ENCODE results near the gene GNB1L. TPM values are rescaled to one million over a fixed set of nuclear protein-coding genes. Genes with fewer than 3 reads are reported as not detected.
"Not testable (repeated sequence)": the region's sequence is repeated elsewhere in the genome, so short reads cannot be mapped to it uniquely, and the experiment has no call there.

The GNB1L gene
- total and polyA plus RNA-seq, 7 donors, result 2.5 to 15.0 (median 5.3) TPM

- intact Hi-C loops (cut with DNase I), result no loop called here
- no peak overlapping the region for H3K4me3 ChIP-seq
- H3K27ac ChIP-seq, result peak overlapping the region in 1 of 4 donors; percentile 27
- peaks cover 0 to 5% (median 4%) of the 10 kb centered on the region in 4 donors for H3K36me3 ChIP-seq
- no peak for DNase-seq
- 62 to 84% methylated on average over 12 of the region's 12 CpGs for WGBS, 2 donors
- peaks cover 0 to 19% (median 10%) of the 10 kb centered on the region in 4 donors for H3K4me1 ChIP-seq
- H3K27me3 ChIP-seq, result no peaks in the 10 kb centered on the region
- H3K9me3 ChIP-seq, result no peaks in the 10 kb centered on the region
- TF ChIP-seq CTCF (IDR thresholded peaks at IDR 0.05) (no peak), POLR2A (IDR thresholded peaks at IDR 0.05) (no peak)
These were observed 32.1 kb upstream of the GNB1L start for GRCh38 chr22:19886605-19887255.

GRCh38 chr22:19885841-19886592 is 31.3 kb upstream of the GNB1L start:
- intact Hi-C loops (cut with DNase I), result no loop called here
- Histone ChIP-seq H3K9me3 (no peaks in the 10 kb centered on the region), H3K4me1 (peaks cover 0 to 22% (median 15%) of the 10 kb centered on the region in 4 donors), H3K36me3 (peaks cover 0 to 5% (median 4%) of the 10 kb centered on the region in 4 donors), H3K27ac (no peak overlapping the region), H3K4me3 (no peak overlapping the region), H3K27me3 (no peaks in the 10 kb centered on the region)
- peak; percentile 62 for DNase-seq
- TF ChIP-seq POLR2AphosphoS5 (IDR thresholded peaks at IDR 0.05), result no peak
- no peak for TF ChIP-seq POLR2A (IDR thresholded peaks at IDR 0.05)
- no peak for TF ChIP-seq EP300 (IDR thresholded peaks at IDR 0.05)
- no peak for TF ChIP-seq CTCF (IDR thresholded peaks at IDR 0.05)
- WGBS, 2 donors, result 84 to 86% methylated on average over 15 of the region's 15 CpGs

GRCh38 chr22:19884954-19885751 is 30.5 kb upstream of the GNB1L start:
- H3K4me3 ChIP-seq, result no peak overlapping the region
- whole genome bisulfite sequencing, 2 donors, result 87 to 93% methylated on average over 26 of the region's 26 CpGs
- TF ChIP-seq POLR2AphosphoS5 (IDR thresholded peaks at IDR 0.05) (no peak), POLR2A (IDR thresholded peaks at IDR 0.05) (no peak), CTCF (IDR thresholded peaks at IDR 0.05) (no peak), EP300 (IDR thresholded peaks at IDR 0.05) (no peak)
- H3K27me3 ChIP-seq, result no peaks in the 10 kb centered on the region
- peaks cover 0 to 5% (median 4%) of the 10 kb centered on the region in 4 donors for H3K36me3 ChIP-seq
- no peaks in the 10 kb centered on the region for H3K9me3 ChIP-seq
- intact Hi-C loops (cut with DNase I), result no loop called here
- no peak overlapping the region for H3K27ac ChIP-seq
- H3K4me1 ChIP-seq, result peaks cover 0 to 30% (median 23%) of the 10 kb centered on the region in 4 donors
- peak; percentile 60 for DNase-seq

- Histone ChIP-seq H3K9me3 (no peaks in the 10 kb centered on the region), H3K4me1 (peaks cover 0 to 38% (median 30%) of the 10 kb centered on the region in 4 donors), H3K27ac (no peak overlapping the region), H3K4me3 (no peak overlapping the region), H3K36me3 (peaks cover 0 to 5% (median 4%) of the 10 kb centered on the region in 4 donors), H3K27me3 (no peaks in the 10 kb centered on the region)
- DNase-seq, result peak; percentile 56
- intact Hi-C loops (cut with DNase I), result no loop called here
- no peak for TF ChIP-seq POLR2AphosphoS5 (IDR thresholded peaks at IDR 0.05)
- WGBS, 2 donors, result 92 to 94% methylated on average over 15 of the region's 15 CpGs
These were observed 29.7 kb upstream of the GNB1L start for GRCh38 chr22:19884161-19884953.

- H3K27ac ChIP-seq; H3K9me3 ChIP-seq; H3K36me3 ChIP-seq; H3K27me3 ChIP-seq; intact Hi-C loops (cut with DNase I); H3K4me3 ChIP-seq: not testable (repeated sequence)
- peaks cover 0 to 42% (median 31%) of the 10 kb centered on the region in 4 donors for H3K4me1 ChIP-seq
- peak; percentile 56 for DNase-seq
- whole genome bisulfite sequencing, 2 donors, result 94 to 95% methylated on average over 8 of the region's 8 CpGs
These were observed 28.8 kb upstream of the GNB1L start for GRCh38 chr22:19883446-19883845.
